Activated T-cell treated with anti-CD3 and anti-CD28 coated beads for 1 hour (primary cell): ENCODE measurements around the gene ERN2.
"Not testable (repeated sequence)": the region's sequence is repeated elsewhere in the genome, so short reads cannot be mapped to it uniquely, and the experiment has no call there.

Experiments
- DNase-seq: peaks from one replicate; pipeline ENCODE4 v3.0.0-alpha.2; 2020; ENCODE audit warnings: low read depth

The ERN2 gene

GRCh38 chr16:23722613-23723240 lies 9.7 kb upstream of the ERN2 start:
- DNase-seq: not testable (repeated sequence)

GRCh38 chr16:23716484-23716883 lies 3.5 kb upstream of the ERN2 start:
- DNase-seq: no peak

DNA sequence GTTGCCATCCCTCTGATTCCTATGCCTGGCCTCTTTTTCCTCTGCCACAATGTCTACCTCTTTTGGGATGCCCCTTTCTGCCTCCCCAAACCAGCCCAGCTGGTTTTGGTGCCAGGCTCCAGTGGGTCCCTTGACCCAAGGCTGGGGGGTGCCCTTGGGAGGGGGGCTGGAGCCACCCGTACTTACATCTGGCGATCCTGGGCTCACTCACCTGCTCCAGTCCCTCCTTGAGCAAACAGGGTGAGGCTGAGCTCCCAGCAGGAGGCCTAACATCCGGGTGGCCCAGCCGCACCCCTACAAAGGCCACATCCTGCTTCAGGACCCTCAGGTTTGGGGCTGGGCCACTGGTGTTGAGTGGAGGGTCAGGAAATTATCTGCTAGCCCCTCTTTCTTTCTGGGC lies 1.2 kb downstream of the ERN2 start:
- DNase-seq: no peak

DNA sequence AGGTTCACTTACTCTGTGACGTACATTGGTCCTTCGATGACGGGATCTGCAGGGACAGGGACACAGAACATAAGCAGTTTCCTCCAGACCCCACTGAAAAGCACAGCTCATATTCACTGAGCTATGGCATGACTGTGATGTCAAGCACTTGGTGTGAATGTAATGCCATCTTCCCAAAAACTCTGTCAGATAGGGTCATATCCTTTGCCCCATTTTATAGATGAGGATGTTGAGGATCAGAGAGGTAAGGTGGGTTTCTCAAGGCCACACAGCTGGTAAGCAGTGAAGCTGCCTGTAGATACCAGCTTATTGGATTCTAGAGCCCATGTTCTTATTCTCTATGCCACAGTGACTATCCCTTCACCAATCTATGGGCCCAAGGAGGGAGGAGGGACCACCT lies 2.5 kb downstream of the ERN2 start:
- DNase-seq: no peak

- DNase-seq: no peak
These were observed 3.0 kb downstream of the ERN2 start for GRCh38 chr16:23710008-23710407.

DNA sequence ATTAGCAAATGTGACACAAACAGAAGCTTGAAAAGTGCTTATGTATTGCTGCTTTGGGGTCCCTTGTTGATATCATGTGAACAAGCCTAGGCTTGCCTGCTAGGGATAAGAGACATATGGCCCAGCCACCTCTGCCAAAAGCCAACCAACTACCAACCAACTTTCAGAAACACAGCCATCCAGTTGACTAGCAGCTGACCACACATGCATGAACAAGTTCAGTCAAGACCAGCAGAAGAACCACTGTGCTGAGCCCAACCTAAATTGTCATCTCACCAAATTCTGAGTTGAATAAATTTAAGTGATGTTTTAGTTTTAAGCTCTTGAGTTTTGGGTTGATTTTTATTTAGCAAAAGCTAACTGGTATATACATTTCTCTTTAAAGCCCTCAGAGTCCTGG lies 3.5 kb downstream of the ERN2 start:
- DNase-seq: no peak

DNA sequence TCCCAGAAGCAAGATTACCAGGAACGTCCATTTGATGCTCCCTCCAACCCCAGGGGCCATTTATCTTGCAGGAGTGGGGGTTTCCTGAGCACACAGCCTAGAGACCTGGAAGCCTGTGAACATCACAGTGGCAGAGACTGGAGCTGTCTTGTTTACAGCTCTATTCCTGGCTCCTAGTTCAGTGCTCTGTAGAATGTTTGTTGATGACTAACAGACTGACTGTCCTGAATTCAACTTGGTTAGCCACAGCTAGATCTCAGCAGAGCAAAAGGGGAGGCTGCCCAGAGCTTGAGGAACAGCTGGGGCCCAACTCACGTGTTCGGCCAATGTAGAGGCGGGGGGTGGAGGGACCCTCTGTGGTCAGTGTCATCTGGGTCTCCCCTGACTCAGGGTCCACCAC lies 6.6 kb downstream of the ERN2 start:
- no peak for DNase-seq

DNA sequence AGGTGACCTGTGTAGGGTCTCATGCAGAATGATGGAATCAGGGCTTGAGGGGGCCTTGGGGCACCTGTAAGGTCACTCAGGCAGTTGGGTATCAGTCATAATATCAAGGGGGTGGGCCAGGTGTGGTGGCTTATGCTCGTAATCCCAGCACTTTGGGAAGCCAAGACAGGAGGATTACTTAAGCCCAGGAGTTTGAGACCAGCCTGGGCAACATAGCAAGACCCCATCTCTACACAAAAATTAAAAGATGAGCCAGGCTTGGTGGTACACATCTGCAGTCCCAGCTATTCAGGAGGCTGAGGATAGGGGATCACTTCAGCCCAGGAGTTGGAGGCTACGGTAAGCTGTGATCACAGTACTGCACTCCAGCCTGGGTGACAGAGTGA lies 7.5 kb downstream of the ERN2 start:
- no peak for DNase-seq

DNA sequence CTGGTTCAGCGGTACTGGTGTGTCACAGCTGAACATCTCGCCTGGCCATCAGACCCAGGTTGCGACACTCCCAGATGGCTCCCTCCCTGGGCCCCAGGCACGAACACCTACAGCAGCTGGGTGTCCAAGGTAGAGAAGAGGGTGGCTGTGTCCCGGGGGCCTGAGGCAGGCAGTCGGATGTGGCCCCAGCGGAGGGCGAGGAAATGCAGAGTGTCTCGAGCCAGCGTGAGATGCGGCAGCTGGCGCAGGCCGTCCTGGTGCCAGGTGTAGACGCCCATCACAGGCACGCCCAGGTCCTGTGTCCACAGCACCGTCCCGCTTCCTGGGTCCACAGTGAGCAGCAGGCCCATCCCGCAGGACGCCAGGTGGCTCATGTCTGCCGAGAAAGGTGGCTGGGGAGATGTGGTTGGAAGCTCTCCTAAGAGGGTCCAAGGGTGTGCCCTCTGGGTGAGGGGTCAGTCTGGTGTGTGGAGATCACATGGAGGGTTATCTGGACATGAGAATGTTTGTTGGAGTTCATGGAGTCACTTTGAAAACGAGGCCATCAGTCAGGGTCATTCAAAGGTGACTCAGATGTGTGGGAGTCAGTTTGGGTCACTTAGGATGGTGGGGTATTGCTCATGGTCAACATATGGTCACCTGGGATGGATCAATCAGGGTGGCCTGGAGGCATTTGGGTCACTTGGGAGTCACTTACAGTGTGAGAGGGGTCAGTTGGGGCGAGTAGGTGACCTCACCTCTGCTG lies 8.1 kb downstream of the ERN2 start:
- no peak for DNase-seq

DNA sequence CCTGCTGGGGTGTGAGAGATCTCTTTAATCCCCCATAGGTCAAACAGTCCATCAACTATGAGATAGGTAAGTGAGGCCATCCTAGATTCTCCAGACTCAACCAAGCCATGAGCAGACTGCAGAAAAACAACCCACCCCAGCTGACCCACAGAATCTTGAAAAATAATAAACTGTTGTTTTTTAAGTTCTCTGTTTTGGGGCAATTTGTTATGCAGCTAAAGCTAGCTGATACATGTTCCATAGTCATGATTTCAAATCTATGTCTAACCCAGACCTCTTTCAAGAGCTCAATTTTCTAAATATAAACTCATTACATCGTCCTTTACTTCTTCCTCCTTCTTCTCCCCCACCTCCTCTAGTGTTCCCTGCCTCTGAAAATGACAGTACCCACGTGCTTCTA lies 10.1 kb downstream of the ERN2 start:
- DNase-seq: no peak

DNA sequence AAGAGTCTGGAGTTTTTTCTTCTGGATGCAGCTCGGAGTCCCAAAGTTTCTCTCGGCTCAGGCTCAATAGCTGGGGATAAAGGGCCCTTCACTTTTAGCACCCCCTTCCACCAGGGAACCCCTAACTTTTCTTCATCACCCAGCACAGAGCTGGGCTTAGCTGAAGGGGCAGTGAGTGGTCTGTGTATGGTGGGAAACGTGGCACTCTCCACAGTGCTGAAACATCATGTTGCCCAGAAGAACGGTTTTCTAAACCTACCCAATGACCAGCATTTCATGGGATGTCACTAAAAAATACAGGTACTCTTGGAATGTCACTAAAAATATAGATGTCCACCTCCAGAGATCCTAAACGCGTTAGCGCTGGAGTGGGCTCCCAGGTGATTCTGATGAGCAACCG lies 12.0 kb downstream of the ERN2 start:
- no peak for DNase-seq

GRCh38 chr16:23700509-23700908 lies 12.5 kb downstream of the ERN2 start:
- no peak for DNase-seq

GRCh38 chr16:23700093-23700492 lies 12.9 kb downstream of the ERN2 start:
- DNase-seq: no peak

DNA sequence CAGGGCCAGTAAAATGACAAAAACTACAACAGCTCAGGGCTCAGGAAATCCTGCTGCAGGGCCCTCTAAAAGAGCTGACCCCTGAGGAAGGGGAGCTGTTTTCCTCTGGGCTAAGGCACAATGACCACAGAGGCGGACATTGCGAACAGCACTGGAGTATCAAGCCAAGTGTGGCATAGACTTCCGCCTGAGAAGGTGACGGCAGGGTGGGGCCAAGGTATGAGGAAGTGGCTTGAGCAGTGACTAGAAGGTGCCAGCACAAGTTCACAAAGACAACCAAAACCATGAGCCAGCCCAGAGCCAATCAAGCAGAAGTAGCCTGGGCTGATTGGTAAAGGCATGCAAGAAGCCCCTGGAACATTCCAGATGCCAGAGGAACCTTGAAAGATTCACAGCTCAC lies 13.9 kb downstream of the ERN2 start:
- no peak for DNase-seq

DNA sequence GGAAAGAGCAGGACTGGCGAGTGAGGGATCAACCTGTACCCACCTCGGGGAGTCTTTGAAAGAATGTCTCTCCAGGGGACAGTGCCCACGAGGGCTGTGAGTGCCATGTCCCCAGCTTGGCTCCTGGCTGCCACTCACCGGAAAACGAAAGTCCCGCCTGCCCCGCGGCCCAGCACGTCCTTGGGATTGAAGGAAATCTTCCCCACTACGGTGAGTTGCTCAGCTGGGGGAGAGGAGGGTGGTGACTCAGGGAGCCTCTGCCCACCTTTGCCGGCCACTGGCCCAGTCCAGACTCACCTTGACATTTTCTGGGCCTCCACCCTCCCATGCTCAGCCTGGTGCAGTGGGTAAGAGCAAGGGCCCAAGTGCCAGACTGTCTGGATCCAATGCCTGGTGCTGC lies 17.3 kb downstream of the ERN2 start:
- no peak for DNase-seq

GRCh38 chr16:23694644-23695373 lies 18.2 kb downstream of the ERN2 start:
- DNase-seq: no peak

DNA sequence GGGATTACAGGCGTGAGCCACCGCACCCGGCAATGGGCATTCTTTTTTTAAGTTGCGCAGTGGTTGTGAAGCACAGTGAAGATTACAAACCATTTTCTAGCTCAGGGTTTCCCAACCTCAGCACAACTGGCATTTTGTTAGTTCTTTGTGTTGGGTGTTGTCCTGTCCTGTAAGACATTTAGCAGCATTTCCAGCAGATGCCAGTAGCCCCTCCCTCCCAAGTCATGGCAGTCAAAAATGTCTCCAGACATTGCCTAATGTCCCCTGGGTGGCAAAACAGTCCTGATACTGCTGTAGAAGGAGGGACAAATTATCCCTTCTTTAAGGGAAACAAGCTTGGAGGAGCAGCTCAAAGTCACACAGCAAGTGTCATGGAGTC lies 18.8 kb downstream of the ERN2 start:
- no peak for DNase-seq

DNA sequence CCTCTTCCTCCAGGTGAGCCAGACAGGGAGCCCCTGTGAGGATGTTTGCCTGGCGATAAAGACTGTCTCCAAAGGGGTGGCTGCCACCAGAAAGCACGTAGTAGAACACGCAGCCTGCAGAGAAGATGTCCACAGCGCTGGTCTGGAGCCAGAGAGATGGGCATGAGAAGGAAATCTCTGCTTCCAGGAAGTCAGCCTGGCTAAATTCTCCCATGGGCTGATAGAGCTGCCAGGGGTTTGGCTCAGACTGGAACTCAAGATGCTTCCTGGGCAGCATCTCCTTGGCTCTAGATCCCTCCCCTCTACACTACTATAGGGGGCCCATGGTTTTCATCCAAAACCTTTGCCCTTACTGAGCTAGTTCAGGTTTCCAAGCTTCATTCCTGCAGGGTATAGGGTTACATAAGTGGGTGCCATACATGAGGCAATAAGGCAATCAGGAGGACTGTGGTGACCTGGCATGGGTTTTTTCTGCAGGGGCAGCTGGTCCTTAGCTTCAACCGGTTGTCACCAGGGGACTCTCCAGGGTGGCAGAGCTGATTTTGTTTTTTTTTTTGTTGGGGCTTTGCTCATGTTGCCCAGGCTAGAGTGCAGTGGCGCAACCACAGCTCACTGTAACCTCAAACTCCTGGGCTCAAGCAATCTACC lies 20.7 kb downstream of the ERN2 start:
- no peak for DNase-seq

GRCh38 chr16:23691483-23692189 lies 21.4 kb downstream of the ERN2 start:
- no peak for DNase-seq

DNA sequence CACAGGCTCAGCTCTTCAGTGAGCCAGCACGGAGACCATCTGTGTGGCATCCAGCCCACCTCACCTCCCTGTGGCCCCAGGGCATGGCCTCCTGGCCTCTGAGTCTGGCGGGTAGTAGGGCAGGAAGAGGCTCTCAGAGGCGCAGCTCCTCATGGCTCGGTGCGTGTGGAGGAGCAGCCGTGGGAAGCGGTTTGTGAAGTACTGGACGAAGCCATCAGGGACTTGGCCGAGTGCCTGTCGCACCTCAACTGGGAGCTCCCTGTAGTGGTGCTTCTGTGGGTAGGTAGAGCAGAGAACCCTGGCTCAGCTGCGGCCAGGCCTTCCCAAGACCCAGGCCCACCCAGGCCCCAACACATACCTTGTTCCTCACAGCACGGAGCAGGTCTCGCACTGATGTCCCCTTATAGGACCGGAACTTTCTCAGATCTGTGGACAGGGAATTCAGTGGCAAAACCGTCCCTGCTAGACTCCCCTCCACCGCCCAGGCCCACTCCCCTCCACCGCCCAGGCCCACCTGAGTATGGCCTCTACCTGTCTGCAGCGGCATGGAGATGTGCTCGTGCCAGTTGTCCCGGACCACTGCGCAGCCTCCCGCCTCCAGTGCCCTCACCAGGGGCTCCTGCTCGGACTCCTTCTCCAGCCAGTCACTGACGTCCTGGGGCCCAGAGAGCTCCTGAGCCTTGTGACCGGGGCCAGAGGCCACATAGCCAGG lies 22.1 kb downstream of the ERN2 start:
- DNase-seq: no peak

- no peak for DNase-seq
These were observed 23.4 kb downstream of the ERN2 start for GRCh38 chr16:23689442-23690187.
